HepG2 (cell line): ENCODE data around the gene IKZF4. TPM values are rescaled to one million over a fixed set of nuclear protein-coding genes. Genes with fewer than 3 reads are reported as not detected.
"Not testable (repeated sequence)": the region's sequence is repeated elsewhere in the genome, so short reads cannot be mapped to it uniquely, and the experiment has no call there.

Experiments
- ATAC-seq: fragments of 200-7000 bp; cut with Tn5 transposase; 3 replicates; pipeline ENCODE4 v1.9.1; 2020; ENCODE audit warnings: mild to moderate bottlenecking, moderate library complexity
- BruUV-seq: library from RNA; stranded (reverse); fragments of 400-500 nt; replicated peaks from 2 replicates; lab custom pipeline; 2021; lab: Mats Ljungman, UMichigan
- CTCF ChIA-PET: fragments of 300-600 bp; formaldehyde crosslinking; extraction: SDS; loops from one replicate; lab custom pipeline; 2021; ENCODE audit warnings: low total read pairs, inconsistent platforms, low intra/inter-chr PET ratio; lab: Yijun Ruan, JAX
- POLR2A ChIA-PET: fragments of 350-600 bp; sonication (Branson Sonifier 250); formaldehyde crosslinking; loops from one replicate; lab custom pipeline; 2020; ENCODE audit warnings: antibody characterized with exemption, inconsistent platforms; lab: Yijun Ruan, JAX
- DNase-seq: peaks from one replicate; pipeline ENCODE4 v3.0.0-alpha.2; 2015; ENCODE audit warnings: low spot score
- FAIRE-seq: peaks from 3 replicates; lab custom pipeline; 2011; peaks lifted over from hg19 to GRCh38; lab: Jason Lieb, UNC
- H2AFZ ChIP-seq: one replicate; pipeline ENCODE4 v1.6.1; 2011; ENCODE audit warnings: low read length, inconsistent platforms
- H3K27ac ChIP-seq: fragments of 300-600 bp; 3 replicates; pipeline ENCODE4 v1.8.0; 2011; ENCODE audit warnings: mixed run types, mild to moderate bottlenecking, mixed read lengths, low read length, inconsistent platforms; ENCODE audit not compliant: insufficient read depth; ENCODE audit errors: extremely low read length
- H3K27me3 ChIP-seq, 2 experiments: fragments of 200-600 bp in 1 of 2; 2 replicates in 1 of 2; 3 replicates in 1 of 2; pipeline versions ENCODE4 v1.6.0 to v1.8.0; 2011; ENCODE audit warnings: low read length in 2 of 2, mild to moderate bottlenecking in 2 of 2, moderate library complexity in 2 of 2, inconsistent platforms in 1 of 2; ENCODE audit not compliant: insufficient read depth in 2 of 2, control insufficient read depth in 1 of 2
- H3K36me3 ChIP-seq, 2 experiments: fragments of 200-600 bp in 1 of 2; replicated peaks in 1 of 2; 2 replicates in 1 of 2; 3 replicates in 1 of 2; pipeline versions ENCODE4 v1.5.1 to v1.8.0; 2011; ENCODE audit warnings: low read length in 2 of 2, inconsistent platforms in 1 of 2; ENCODE audit not compliant: insufficient read depth in 2 of 2, control insufficient read depth in 1 of 2
- H3K4me1 ChIP-seq: 2 replicates; pipeline ENCODE4 v1.5.1; 2012; ENCODE audit warnings: low read length, inconsistent platforms; ENCODE audit not compliant: insufficient read depth
- H3K4me2 ChIP-seq: 2 replicates; pipeline ENCODE4 v1.6.0; 2011; ENCODE audit warnings: low read depth, low read length, inconsistent platforms
- H3K4me3 ChIP-seq, 3 experiments: fragments of 200-600 bp in 1 of 3; sonication (generic), shearing (Covaris generic) in 1 of 3; replicated peaks in 1 of 3; 2 replicates each; pipeline ENCODE4 v1.5.1; 2011 to 2016; ENCODE audit warnings: low read length in 3 of 3, inconsistent platforms in 2 of 3, low read depth in 2 of 3, mild to moderate bottlenecking in 2 of 3, control low read depth in 1 of 3, mixed read lengths in 1 of 3; ENCODE audit not compliant: insufficient read depth in 1 of 3
- H3K79me2 ChIP-seq: one replicate; pipeline ENCODE4 v1.6.1; 2011; ENCODE audit warnings: low read length, inconsistent platforms; ENCODE audit not compliant: insufficient read depth
- H3K9ac ChIP-seq: 2 replicates; pipeline ENCODE4 v1.6.0; 2011; ENCODE audit warnings: mild to moderate bottlenecking, low read depth, low read length, inconsistent platforms; ENCODE audit not compliant: insufficient read depth
- H3K9me3 ChIP-seq: 2 replicates; pipeline ENCODE4 v1.5.1; 2012; ENCODE audit warnings: mild to moderate bottlenecking, low read length
- H4K20me1 ChIP-seq: 2 replicates; pipeline ENCODE4 v1.6.0; 2011; ENCODE audit warnings: inconsistent platforms, mild to moderate bottlenecking, low read length, moderate library complexity; ENCODE audit not compliant: insufficient read depth
- DR1 ChIP-seq: sonication (generic); formaldehyde crosslinking; IDR thresholded peaks from 2 replicates; pipeline ENCODE4 v1.8.0; 2021; ENCODE audit warnings: mild to moderate bottlenecking, missing genetic modification reagents, inconsistent platforms
- NFYB ChIP-seq: sonication (generic); formaldehyde crosslinking; IDR thresholded peaks from 2 replicates; pipeline ENCODE4 v1.4.0; 2020; ENCODE audit warnings: missing genetic modification reagents
- NFYC ChIP-seq: IDR thresholded peaks from 2 replicates; pipeline ENCODE4 v1.6.1; 2016; ENCODE audit warnings: missing genetic modification reagents, missing compliant biosample characterization
- POLR2A ChIP-seq, 2 experiments: IDR thresholded peaks; 2 replicates each; pipeline ENCODE4 v1.6.1; 2011; ENCODE audit warnings: low read depth in 2 of 2, low read length in 2 of 2, mild to moderate bottlenecking in 1 of 2, moderate library complexity in 1 of 2; ENCODE audit not compliant: insufficient read depth in 1 of 2
- POLR2AphosphoS5 ChIP-seq: IDR thresholded peaks from 2 replicates; pipeline ENCODE4 v1.6.1; 2012; ENCODE audit warnings: low read depth, low read length
- POLR2G ChIP-seq: fragments of 200-400 bp; formaldehyde crosslinking; IDR thresholded peaks from 2 replicates; pipeline ENCODE4 v1.6.1; 2018; ENCODE audit warnings: mild to moderate bottlenecking, low read depth, low read length, moderate library complexity
- SOX13 ChIP-seq, 3 experiments: fragments of 450-650 bp in 1 of 3; sonication (generic) in 1 of 3; formaldehyde crosslinking in 1 of 3; IDR thresholded peaks in 2 of 3; conservative IDR thresholded peaks in 1 of 3; 2 replicates each; pipeline versions ENCODE4 v1.5.0 to v1.6.1; 2016 to 2020; ENCODE audit warnings: antibody characterized with exemption in 1 of 3, mild to moderate bottlenecking in 1 of 3, missing compliant biosample characterization in 1 of 3, missing genetic modification reagents in 1 of 3, moderate library complexity in 1 of 3
- ZMYM4 ChIP-seq: sonication (generic); formaldehyde crosslinking; IDR thresholded peaks from 2 replicates; pipeline ENCODE4 v1.8.1; 2023; ENCODE audit warnings: mild to moderate bottlenecking, missing genetic modification reagents
- WGBS: methylation state at CpG from one replicate; pipeline ENCODE4 v1.1.6; 2017; ENCODE audit warnings: low lambda C conversion rate; 5-methylcytosine and 5-hydroxymethylcytosine counted together
- in situ Hi-C: cut with HindIII; loops from 2 replicates; pipeline ENCODE4 v1.10.0; 2017; ENCODE audit warnings: low pct_unique_long_range_greater_than_20kb; ENCODE audit not compliant: extremely low pct_ligation_motif_present
- intact Hi-C: fragments of 100-400 bp; cut with micrococcal nuclease; formaldehyde crosslinking; loops from one replicate; pipeline ENCODE4 v1.10.0; 2022; ENCODE audit not compliant: unreplicated experiment
- polyA plus RNA-seq, 8 experiments: library from polyadenylated mRNA; depleted of rRNA in 3 of 8; stranded (reverse) in 7 of 8; unstranded in 1 of 8; fragments of >200 nt; fragmentation: Illumina TruSeq in 4 of 8; extraction: Trizol in 4 of 8; gene quantifications; 2 replicates each; pipeline versions ENCODE4 v1.2.1 to v1.2.3, GENCODE V29; 2011 to 2016; ENCODE audit warnings: low read depth in 4 of 8, missing spikeins in 1 of 8, mixed read lengths in 1 of 8; ENCODE audit not compliant: insufficient read depth in 1 of 8
- total RNA-seq, 5 experiments: library from RNA; depleted of rRNA; stranded (reverse); fragments of >200 nt; fragmentation: Illumina TruSeq; extraction: Trizol; gene quantifications; 2 replicates each; pipeline ENCODE4 v1.2.3, GENCODE V29; 2016; ENCODE audit warnings: low read depth in 1 of 5
- TF ChIP-seq, protein P1 (sequence below): IDR thresholded peaks from 2 replicates; pipeline ENCODE4 v1.6.1; 2016; ENCODE audit warnings: missing genetic modification reagents, missing compliant biosample characterization

The IKZF4 gene
- total and polyA plus RNA-seq, 2 of the 13 experiments (the other 11 are each of a cell fraction or from before 2014, with no cell fraction given), result 0.58 to 2.2 TPM

DNA sequence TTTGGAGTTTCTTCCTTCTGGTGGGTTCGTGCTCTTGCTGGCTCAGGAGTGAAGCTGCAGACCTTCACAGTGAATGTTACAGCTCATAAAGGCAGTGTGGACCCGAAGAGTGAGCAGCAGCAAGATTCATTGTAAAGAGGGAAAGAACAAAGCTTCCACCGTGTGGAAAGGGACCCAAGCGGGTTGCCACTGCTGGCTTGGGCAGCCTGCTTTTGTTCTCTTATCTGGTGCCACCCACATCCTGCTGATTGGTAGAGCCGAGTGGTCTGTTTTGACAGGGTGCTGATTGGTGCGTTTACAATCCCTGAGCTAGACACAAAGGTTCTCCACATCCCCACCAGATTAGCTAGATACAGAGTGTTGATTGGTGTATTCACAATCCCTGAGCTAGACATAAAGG lies 21.3 kb upstream of the IKZF4 start:
- ATAC-seq; H3K9ac ChIP-seq; H3K27me3 ChIP-seq; BruUV-seq; DNase-seq; H3K4me2 ChIP-seq; FAIRE-seq; H3K4me3 ChIP-seq; intact Hi-C loops; CTCF ChIA-PET; H3K27ac ChIP-seq; H3K9me3 ChIP-seq; H2AFZ ChIP-seq; H4K20me1 ChIP-seq; TF ChIP-seq SOX13 (IDR thresholded peaks at IDR 0.05): not testable (repeated sequence)
- peaks cover 60% of the 10 kb centered on the region for H3K4me1 ChIP-seq
- TF ChIP-seq ZMYM4 (CRISPR knock-in tag), result peak; percentile 48; the same call in 1 of the 2 replicates
- TF ChIP-seq DR1, result peak; percentile 21; the same call in 1 of the 2 replicates
- peak; percentile 72 for TF ChIP-seq NFYC
- 0 out of 4 replicates have a peak, but pooled peaks of 1 of the 2 experiments have one; percentile 6 for TF ChIP-seq SOX13 (CRISPR knock-in tag; conservative IDR thresholded peaks at IDR 0.05 in 1 of 2, IDR thresholded peaks at IDR 0.05 in 1 of 2)
- TF ChIP-seq POLR2A (IDR thresholded peaks at IDR 0.05; ENCODE audit: insufficient read depth in 1 of 2, low read depth in 2 of 2, low read length in 2 of 2), result peak; percentile 59 to 63; a peak in 3 of 4 replicates
- TF ChIP-seq, protein P1, sequence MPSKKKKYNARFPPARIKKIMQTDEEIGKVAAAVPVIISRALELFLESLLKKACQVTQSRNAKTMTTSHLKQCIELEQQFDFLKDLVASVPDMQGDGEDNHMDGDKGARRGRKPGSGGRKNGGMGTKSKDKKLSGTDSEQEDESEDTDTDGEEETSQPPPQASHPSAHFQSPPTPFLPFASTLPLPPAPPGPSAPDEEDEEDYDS (CRISPR knock-in tag), result peak; percentile 53; the same call in 1 of the 2 replicates
- TF ChIP-seq POLR2G, result peak; percentile 64
- peak; percentile 77 for TF ChIP-seq NFYB (CRISPR knock-in tag)
- TF ChIP-seq POLR2AphosphoS5, result peak; percentile 34; the same call in 1 of the 2 replicates
- WGBS, result 80% methylated on average over 5 of the region's 6 CpGs
- peaks cover 20% of the 10 kb centered on the region for H3K79me2 ChIP-seq
- peaks cover 11 to 21% of the 10 kb centered on the region in 2 experiments; a peak in 4 of 5 replicates for H3K36me3 ChIP-seq
- in situ Hi-C loops, result loop anchor here (5.0 kb wide), 1 partner anchor 33 kb away; no protein-coding TSS in a partner anchor
- POLR2A ChIA-PET, result interaction anchor here (0.9 to 2.3 kb wide), 2 partner anchors 12 to 26 kb away, joined by 3 to 15 read pairs; partner anchors contain the start of gene RAB5B
